ENCODE data around the gene MDN1. TPM values are rescaled to one million over a fixed set of nuclear protein-coding genes. Genes with fewer than 3 reads are reported as not detected.

The MDN1 gene
- total and polyA plus RNA-seq, 2 of the 4 experiments (the other 2 are of a cell fraction): 7.7 to 26.7 TPM

DNA sequence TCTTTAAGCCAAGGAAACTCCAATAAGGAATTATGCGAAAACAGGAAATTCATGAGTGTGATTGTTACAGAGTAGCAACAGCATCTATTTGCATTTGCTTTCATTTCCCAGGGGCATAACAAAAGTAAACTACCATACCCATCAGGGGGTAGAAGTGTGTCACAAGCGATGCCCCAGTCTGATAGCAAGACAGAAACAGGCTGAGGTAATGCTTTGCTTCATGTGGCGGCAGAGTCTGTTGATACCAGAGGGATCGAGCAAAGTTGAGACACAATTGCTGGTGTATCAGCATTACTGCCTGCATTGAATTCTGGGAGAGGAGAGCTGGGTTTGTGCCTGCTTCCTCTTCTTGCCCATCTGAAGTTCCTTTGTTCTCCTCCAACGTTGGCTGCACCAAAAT, 129.9 kb downstream of the MDN1 start:
- H3K9me1 ChIP-seq (ENCODE audit: insufficient read depth, low read length): no peaks in the 10 kb centered on the region
- no peaks in the 10 kb centered on the region for H4K20me1 ChIP-seq (ENCODE audit: insufficient read depth, low read length)
- ChIA-PET CTCF (no interaction called here), POLR2A (ENCODE audit: unreplicated experiment) (no interaction called here)
- no peak overlapping the region for H2BK120ac ChIP-seq (ENCODE audit: low read depth, low read length)
- H3K14ac ChIP-seq (replicated peaks; ENCODE audit: low read depth, low read length): no peak overlapping the region
- H3K56ac ChIP-seq (ENCODE audit: extremely low read depth, insufficient read depth, low read length): no peak overlapping the region
- DNase-seq: no peak
- 100% methylated on average over 1 of the region's 5 CpGs; no CpG with 5 or more reads in 1 of the 2 experiments for WGBS, 2 experiments (ENCODE audit: extremely low coverage in 2 of 2, insufficient read length in 1 of 2)
- BruUV-seq (replicated peaks): no TSS peak
- no peaks in the 10 kb centered on the region for H3K27me3 ChIP-seq (ENCODE audit: control insufficient read depth, insufficient read depth, low read length)
- H4K91ac ChIP-seq (ENCODE audit: insufficient read depth, low read depth, low read length): no peak overlapping the region
- no peak overlapping the region for H3K18ac ChIP-seq (ENCODE audit: low read depth, low read length)
- no peak overlapping the region for H3K4ac ChIP-seq (ENCODE audit: low read depth, low read length)
- intact Hi-C loops (cut with micrococcal nuclease): no loop called here
- H2AK5ac ChIP-seq (ENCODE audit: low read depth, low read length): no peak overlapping the region
- no peak for TF ChIP-seq MXI1 (IDR thresholded peaks at IDR 0.05; ENCODE audit: borderline replicate concordance, low read depth, low read length)
- TF ChIP-seq RAD21 (IDR thresholded peaks at IDR 0.05; ENCODE audit: low read length): no peak
- TF ChIP-seq RFX5 (IDR thresholded peaks at IDR 0.05; ENCODE audit: low read depth, low read length): no peak
- TF ChIP-seq, protein P1, sequence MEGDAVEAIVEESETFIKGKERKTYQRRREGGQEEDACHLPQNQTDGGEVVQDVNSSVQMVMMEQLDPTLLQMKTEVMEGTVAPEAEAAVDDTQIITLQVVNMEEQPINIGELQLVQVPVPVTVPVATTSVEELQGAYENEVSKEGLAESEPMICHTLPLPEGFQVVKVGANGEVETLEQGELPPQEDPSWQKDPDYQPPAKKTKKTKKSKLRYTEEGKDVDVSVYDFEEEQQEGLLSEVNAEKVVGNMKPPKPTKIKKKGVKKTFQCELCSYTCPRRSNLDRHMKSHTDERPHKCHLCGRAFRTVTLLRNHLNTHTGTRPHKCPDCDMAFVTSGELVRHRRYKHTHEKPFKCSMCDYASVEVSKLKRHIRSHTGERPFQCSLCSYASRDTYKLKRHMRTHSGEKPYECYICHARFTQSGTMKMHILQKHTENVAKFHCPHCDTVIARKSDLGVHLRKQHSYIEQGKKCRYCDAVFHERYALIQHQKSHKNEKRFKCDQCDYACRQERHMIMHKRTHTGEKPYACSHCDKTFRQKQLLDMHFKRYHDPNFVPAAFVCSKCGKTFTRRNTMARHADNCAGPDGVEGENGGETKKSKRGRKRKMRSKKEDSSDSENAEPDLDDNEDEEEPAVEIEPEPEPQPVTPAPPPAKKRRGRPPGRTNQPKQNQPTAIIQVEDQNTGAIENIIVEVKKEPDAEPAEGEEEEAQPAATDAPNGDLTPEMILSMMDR (conservative IDR thresholded peaks at IDR 0.05; ENCODE audit: low read depth, low read length): no peak
- TF ChIP-seq CEBPB (IDR thresholded peaks at IDR 0.05; ENCODE audit: low read depth, low read length): no peak
- no peak for TF ChIP-seq MAFK (IDR thresholded peaks at IDR 0.05; ENCODE audit: low read depth, low read length)
- no peak for TF ChIP-seq FOS (IDR thresholded peaks at IDR 0.05; ENCODE audit: low read depth, low read length)
- TF ChIP-seq RCOR1 (IDR thresholded peaks at IDR 0.05; ENCODE audit: insufficient replicate concordance, low read length): no peak
- TF ChIP-seq POLR2A (IDR thresholded peaks at IDR 0.05; ENCODE audit: low read depth, low read length): no peak
- TF ChIP-seq, protein P2, sequence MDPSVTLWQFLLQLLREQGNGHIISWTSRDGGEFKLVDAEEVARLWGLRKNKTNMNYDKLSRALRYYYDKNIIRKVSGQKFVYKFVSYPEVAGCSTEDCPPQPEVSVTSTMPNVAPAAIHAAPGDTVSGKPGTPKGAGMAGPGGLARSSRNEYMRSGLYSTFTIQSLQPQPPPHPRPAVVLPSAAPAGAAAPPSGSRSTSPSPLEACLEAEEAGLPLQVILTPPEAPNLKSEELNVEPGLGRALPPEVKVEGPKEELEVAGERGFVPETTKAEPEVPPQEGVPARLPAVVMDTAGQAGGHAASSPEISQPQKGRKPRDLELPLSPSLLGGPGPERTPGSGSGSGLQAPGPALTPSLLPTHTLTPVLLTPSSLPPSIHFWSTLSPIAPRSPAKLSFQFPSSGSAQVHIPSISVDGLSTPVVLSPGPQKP (IDR thresholded peaks at IDR 0.05; ENCODE audit: borderline replicate concordance, low read depth, low read length): no peak
- TF ChIP-seq CHD1 (IDR thresholded peaks at IDR 0.05; ENCODE audit: low read depth, low read length): no peak
- TF ChIP-seq BHLHE40 (IDR thresholded peaks at IDR 0.05; ENCODE audit: low read depth, low read length): no peak
- no peak for TF ChIP-seq SMC3 (IDR thresholded peaks at IDR 0.05; ENCODE audit: low read depth, low read length)
- TF ChIP-seq MAZ (IDR thresholded peaks at IDR 0.05; ENCODE audit: borderline replicate concordance, low read depth, low read length): no peak
- TF ChIP-seq, protein P3, sequence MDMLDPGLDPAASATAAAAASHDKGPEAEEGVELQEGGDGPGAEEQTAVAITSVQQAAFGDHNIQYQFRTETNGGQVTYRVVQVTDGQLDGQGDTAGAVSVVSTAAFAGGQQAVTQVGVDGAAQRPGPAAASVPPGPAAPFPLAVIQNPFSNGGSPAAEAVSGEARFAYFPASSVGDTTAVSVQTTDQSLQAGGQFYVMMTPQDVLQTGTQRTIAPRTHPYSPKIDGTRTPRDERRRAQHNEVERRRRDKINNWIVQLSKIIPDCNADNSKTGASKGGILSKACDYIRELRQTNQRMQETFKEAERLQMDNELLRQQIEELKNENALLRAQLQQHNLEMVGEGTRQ (IDR thresholded peaks at IDR 0.05; ENCODE audit: low read depth, low read length): no peak
- H2BK20ac ChIP-seq (ENCODE audit: low read depth, low read length): no peak overlapping the region
- no peak overlapping the region for H4K8ac ChIP-seq (ENCODE audit: low read depth in 2 of 2, low read length in 2 of 2)
- H2AFZ ChIP-seq (replicated peaks; ENCODE audit: low read length, poor library complexity): no peak overlapping the region
- H2BK15ac ChIP-seq (ENCODE audit: low read depth, low read length): no peak overlapping the region
- no peaks in the 10 kb centered on the region for H3K79me1 ChIP-seq (ENCODE audit: low read depth in 1 of 2, low read length in 2 of 2)
- dilution Hi-C loops (cut with HindIII; ENCODE audit: low sequenced_read_pairs, unreplicated experiment): no loop called here
- no peak overlapping the region for H3K23ac ChIP-seq (ENCODE audit: low read depth, low read length)
- no peak for ATAC-seq (ENCODE audit: low read depth)
- no peak overlapping the region for H2BK5ac ChIP-seq (ENCODE audit: low read depth, low read length, poor library complexity, severe bottlenecking)
- no peak overlapping the region for H3K4me3 ChIP-seq (ENCODE audit: insufficient read depth, low read depth, low read length)
- no peaks in the 10 kb centered on the region for H3K4me1 ChIP-seq (ENCODE audit: control insufficient read depth, insufficient read depth, low read length)
- peaks cover 54% of the 10 kb centered on the region for H3K36me3 ChIP-seq (ENCODE audit: control insufficient read depth, insufficient read depth, low read length)
- no peak overlapping the region for H3K27ac ChIP-seq (ENCODE audit: insufficient read depth, low read length)
- no peak overlapping the region for H3K4me2 ChIP-seq (ENCODE audit: low read depth, low read length)
- H3K9ac ChIP-seq (ENCODE audit: low read depth, low read length): no peak overlapping the region
- in situ Hi-C loops (cut with MboI; ENCODE audit: low sequenced_read_pairs): no loop called here
- H2AK9ac ChIP-seq (replicated peaks; ENCODE audit: low read depth, low read length, poor library complexity): no peak overlapping the region
- no peak overlapping the region for H4K5ac ChIP-seq (ENCODE audit: low read depth, low read length)
- no peaks in the 10 kb centered on the region for H3K9me3 ChIP-seq (ENCODE audit: control insufficient read depth, insufficient read depth, low read length)
